Measurements from ENCODE around the gene RPP30.

The RPP30 gene

GRCh38 chr10:90944749-90945148 lies 73.0 kb downstream of the RPP30 start:
- H3K27ac ChIP-seq: no peak overlapping the region
- H3K4me3 ChIP-seq: no peak overlapping the region
- DNase-seq (ENCODE audit: low spot score): no peak
- TF ChIP-seq CTCF (IDR thresholded peaks at IDR 0.05): no peak

GRCh38 chr10:90945491-90946070 lies 73.8 kb downstream of the RPP30 start:
- no peak overlapping the region for H3K27ac ChIP-seq
- no peak for TF ChIP-seq CTCF (IDR thresholded peaks at IDR 0.05)
- no peak for DNase-seq (ENCODE audit: low spot score)

GRCh38 chr10:90947030-90947960 lies 75.5 kb downstream of the RPP30 start:
- Histone ChIP-seq H3K4me3 (no peak overlapping the region), H3K27ac (no peak overlapping the region)
- no peak for DNase-seq (ENCODE audit: low spot score)
- no peak for TF ChIP-seq CTCF (IDR thresholded peaks at IDR 0.05)

More at GRCh38 chr10:90945491-90946070, 73.8 kb downstream of the RPP30 start:
- no peak overlapping the region for H3K4me3 ChIP-seq
